WTC11 (cell line): Measurements from ENCODE around the gene GATB. TPM values are rescaled to one million over a fixed set of nuclear protein-coding genes. Genes with fewer than 3 reads are reported as not detected.

ENCODE experiments used
- ATAC-seq: fragments of 200-7000 bp; cut with Tn5 transposase; 2 replicates; pipeline ENCODE4 v1.10.0; 2021; ENCODE audit warnings: mild to moderate bottlenecking, moderate library complexity
- CTCF ChIA-PET: fragments of 300-600 bp; sonication (Branson Sonifier 250); formaldehyde crosslinking; loops from one replicate; lab custom pipeline; 2021; ENCODE audit warnings: antibody characterized with exemption; lab: Charles Lee
- POLR2A ChIA-PET: fragments of 350-600 bp; sonication (Branson Sonifier 250); formaldehyde crosslinking; loops from one replicate; lab custom pipeline; 2021; ENCODE audit warnings: antibody characterized with exemption; lab: Charles Lee
- DNase-seq: peaks from one replicate; pipeline ENCODE4 v3.0.0; 2021; ENCODE audit warnings: low spot score
- H3K27ac Mint-ChIP-seq: 2 replicates; pipeline ENCODE4 v1.8.0; 2021; ENCODE audit warnings: mixed read lengths
- H3K27me3 Mint-ChIP-seq: 2 replicates; pipeline ENCODE4 v1.8.0; 2021; ENCODE audit warnings: low read depth, mild to moderate bottlenecking, moderate library complexity, mixed read lengths
- H3K36me3 Mint-ChIP-seq: 2 replicates; pipeline ENCODE4 v1.8.0; 2021; ENCODE audit warnings: mixed read lengths
- H3K4me1 Mint-ChIP-seq: 2 replicates; pipeline ENCODE4 v1.8.0; 2022; ENCODE audit warnings: mixed read lengths
- H3K4me3 Mint-ChIP-seq: 2 replicates; pipeline ENCODE4 v1.8.0; 2021; ENCODE audit warnings: mild to moderate bottlenecking, moderate library complexity, mixed read lengths
- H3K9me3 Mint-ChIP-seq: 2 replicates; pipeline ENCODE4 v1.8.0; 2021; ENCODE audit warnings: mixed read lengths
- ATF1 ChIP-seq: sonication (generic); formaldehyde crosslinking; IDR thresholded peaks from 2 replicates; pipeline ENCODE4 v1.8.1; 2023; ENCODE audit warnings: mild to moderate bottlenecking, moderate library complexity, missing genetic modification reagents
- CREB1 ChIP-seq: sonication (generic); formaldehyde crosslinking; IDR thresholded peaks from 2 replicates; pipeline ENCODE4 v1.8.0; 2023; ENCODE audit warnings: mild to moderate bottlenecking, missing genetic modification reagents
- ESRRA ChIP-seq: sonication (generic); formaldehyde crosslinking; IDR thresholded peaks from 2 replicates; pipeline ENCODE4 v1.8.1; 2022; ENCODE audit warnings: mild to moderate bottlenecking, missing genetic modification reagents, borderline replicate concordance
- ETV6 ChIP-seq: sonication (generic); formaldehyde crosslinking; IDR thresholded peaks from 2 replicates; pipeline ENCODE4 v1.8.1; 2022; ENCODE audit warnings: mild to moderate bottlenecking, missing genetic modification reagents
- FOXJ3 ChIP-seq: sonication (generic); formaldehyde crosslinking; IDR thresholded peaks from 2 replicates; pipeline ENCODE4 v1.9.0; 2021; ENCODE audit warnings: missing genetic modification reagents, mild to moderate bottlenecking, borderline replicate concordance
- GABPB1 ChIP-seq: sonication (generic); formaldehyde crosslinking; IDR thresholded peaks from 2 replicates; pipeline ENCODE4 v1.8.1; 2023; ENCODE audit warnings: mild to moderate bottlenecking, missing genetic modification reagents
- GTF2I ChIP-seq: fragments of 250-450 bp; sonication (Bioruptor Pico); conservative IDR thresholded peaks from 2 replicates; pipeline ENCODE4 v1.4.0; 2021; ENCODE audit warnings: mild to moderate bottlenecking
- JAZF1 ChIP-seq: fragments of 250-450 bp; sonication (Bioruptor Pico); IDR thresholded peaks from 2 replicates; pipeline ENCODE4 v1.9.0; 2021; ENCODE audit warnings: moderate library complexity, mild to moderate bottlenecking, inconsistent platforms
- JUN ChIP-seq: sonication (generic); formaldehyde crosslinking; IDR thresholded peaks from 2 replicates; pipeline ENCODE4 v1.8.0; 2023; ENCODE audit warnings: mild to moderate bottlenecking, missing genetic modification reagents
- KAT7 ChIP-seq: sonication (generic); formaldehyde crosslinking; IDR thresholded peaks from 2 replicates; pipeline ENCODE4 v1.8.1; 2023; ENCODE audit warnings: missing genetic modification reagents, mild to moderate bottlenecking, borderline replicate concordance
- NR3C1 ChIP-seq: sonication (generic); formaldehyde crosslinking; conservative IDR thresholded peaks from 2 replicates; pipeline ENCODE4 v1.8.1; 2023; ENCODE audit warnings: low read depth, mild to moderate bottlenecking, missing genetic modification reagents
- OVOL2 ChIP-seq: fragments of 250-450 bp; sonication (Bioruptor Pico); IDR thresholded peaks from 2 replicates; pipeline ENCODE4 v1.9.0; 2021; ENCODE audit warnings: mild to moderate bottlenecking, borderline replicate concordance
- PRRX2 ChIP-seq: fragments of 250-450 bp; sonication (Bioruptor Pico); IDR thresholded peaks from 2 replicates; pipeline ENCODE4 v1.8.0; 2021; ENCODE audit warnings: mild to moderate bottlenecking
- RELA ChIP-seq: sonication (generic); formaldehyde crosslinking; IDR thresholded peaks from 2 replicates; pipeline ENCODE4 v1.8.1; 2022; ENCODE audit warnings: missing genetic modification reagents, mild to moderate bottlenecking, borderline replicate concordance
- SMAD3 ChIP-seq: sonication (generic); formaldehyde crosslinking; IDR thresholded peaks from 2 replicates; pipeline ENCODE4 v1.8.0; 2022; ENCODE audit warnings: missing genetic modification reagents, mild to moderate bottlenecking, borderline replicate concordance
- SOX15 ChIP-seq: fragments of 250-450 bp; sonication (Bioruptor Pico); IDR thresholded peaks from 2 replicates; pipeline ENCODE4 v1.9.0; 2021; ENCODE audit warnings: mild to moderate bottlenecking
- TP53 ChIP-seq: sonication (generic); formaldehyde crosslinking; IDR thresholded peaks from 2 replicates; pipeline ENCODE4 v1.8.1; 2023; ENCODE audit warnings: mild to moderate bottlenecking, missing genetic modification reagents
- ZNF317 ChIP-seq: sonication (generic); formaldehyde crosslinking; IDR thresholded peaks from 2 replicates; pipeline ENCODE4 v1.8.1; 2023; ENCODE audit warnings: low read depth, mild to moderate bottlenecking, moderate library complexity, missing genetic modification reagents, borderline replicate concordance
- ZNF416 ChIP-seq: fragments of 250-450 bp; sonication (Bioruptor Pico); IDR thresholded peaks from 2 replicates; pipeline ENCODE4 v1.9.0; 2021; ENCODE audit warnings: mild to moderate bottlenecking, inconsistent platforms
- total RNA-seq: library from RNA; stranded (reverse); gene quantifications from 3 replicates; pipeline ENCODE4 v1.2.3, GENCODE V29; 2021
- TF ChIP-seq, protein P1 (sequence below): sonication (generic); formaldehyde crosslinking; IDR thresholded peaks from 2 replicates; pipeline ENCODE4 v1.8.1; 2023; ENCODE audit warnings: mild to moderate bottlenecking, missing genetic modification reagents, moderate library complexity
- TF ChIP-seq, protein P2 (sequence below): sonication (generic); formaldehyde crosslinking; conservative IDR thresholded peaks from 2 replicates; pipeline ENCODE4 v1.8.1; 2023; ENCODE audit warnings: mild to moderate bottlenecking, low read depth, missing genetic modification reagents, moderate library complexity
- TF ChIP-seq, protein P3 (sequence below): sonication (generic); formaldehyde crosslinking; IDR thresholded peaks from 2 replicates; pipeline ENCODE4 v1.8.1; 2023; ENCODE audit warnings: mild to moderate bottlenecking, moderate library complexity, missing genetic modification reagents
- TF ChIP-seq, protein P4 (sequence below): sonication (generic); formaldehyde crosslinking; IDR thresholded peaks from 2 replicates; pipeline ENCODE4 v1.8.0; 2022; ENCODE audit warnings: mild to moderate bottlenecking, missing genetic modification reagents

GATB gene
- total RNA-seq, 1 experiment from 2014 or later = 22.7 TPM

DNA sequence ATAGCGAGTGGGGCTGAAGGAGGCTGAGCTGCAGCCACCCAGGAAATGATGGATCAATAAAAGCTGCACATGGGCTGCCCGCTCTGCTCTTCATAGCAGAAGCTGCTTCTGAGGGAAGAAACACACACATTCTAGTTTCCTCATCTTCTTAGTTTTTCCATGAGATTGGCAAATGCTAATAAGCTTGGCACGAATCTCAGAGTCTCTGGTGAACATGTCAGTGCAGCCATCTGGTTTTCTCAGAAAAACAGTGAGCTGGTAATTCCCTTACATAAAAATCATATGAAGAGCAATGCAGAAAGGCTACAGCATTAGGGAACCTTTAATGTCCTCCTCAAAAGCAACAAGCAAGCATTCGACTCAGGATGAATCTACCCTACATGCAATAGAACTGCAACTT, 69.9 kb downstream of the GATB start:
- no peak for ATAC-seq
- CTCF ChIA-PET = no interaction called here
- H3K27ac Mint-ChIP-seq = peak overlapping the region; percentile 36; the same call in 1 of the 2 replicates
- DNase-seq = no peak
- H3K36me3 Mint-ChIP-seq = no peaks in the 10 kb centered on the region
- H3K4me3 Mint-ChIP-seq = no peak overlapping the region
- no peaks in the 10 kb centered on the region for H3K27me3 Mint-ChIP-seq
- TF ChIP-seq FOXJ3 = no peak
- TF ChIP-seq, protein P1, sequence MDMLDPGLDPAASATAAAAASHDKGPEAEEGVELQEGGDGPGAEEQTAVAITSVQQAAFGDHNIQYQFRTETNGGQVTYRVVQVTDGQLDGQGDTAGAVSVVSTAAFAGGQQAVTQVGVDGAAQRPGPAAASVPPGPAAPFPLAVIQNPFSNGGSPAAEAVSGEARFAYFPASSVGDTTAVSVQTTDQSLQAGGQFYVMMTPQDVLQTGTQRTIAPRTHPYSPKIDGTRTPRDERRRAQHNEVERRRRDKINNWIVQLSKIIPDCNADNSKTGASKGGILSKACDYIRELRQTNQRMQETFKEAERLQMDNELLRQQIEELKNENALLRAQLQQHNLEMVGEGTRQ (CRISPR knock-in tag) = no peak
- TF ChIP-seq JUN = no peak
- TF ChIP-seq OVOL2 (CRISPR knock-in tag) = no peak
- peaks cover 20% of the 10 kb centered on the region for H3K4me1 Mint-ChIP-seq
- H3K9me3 Mint-ChIP-seq = no peaks in the 10 kb centered on the region
- POLR2A ChIA-PET = interaction anchor here (0.5 kb wide), 1 partner anchor 175 kb away, joined by 9 read pairs; no protein-coding TSS in a partner anchor

DNA sequence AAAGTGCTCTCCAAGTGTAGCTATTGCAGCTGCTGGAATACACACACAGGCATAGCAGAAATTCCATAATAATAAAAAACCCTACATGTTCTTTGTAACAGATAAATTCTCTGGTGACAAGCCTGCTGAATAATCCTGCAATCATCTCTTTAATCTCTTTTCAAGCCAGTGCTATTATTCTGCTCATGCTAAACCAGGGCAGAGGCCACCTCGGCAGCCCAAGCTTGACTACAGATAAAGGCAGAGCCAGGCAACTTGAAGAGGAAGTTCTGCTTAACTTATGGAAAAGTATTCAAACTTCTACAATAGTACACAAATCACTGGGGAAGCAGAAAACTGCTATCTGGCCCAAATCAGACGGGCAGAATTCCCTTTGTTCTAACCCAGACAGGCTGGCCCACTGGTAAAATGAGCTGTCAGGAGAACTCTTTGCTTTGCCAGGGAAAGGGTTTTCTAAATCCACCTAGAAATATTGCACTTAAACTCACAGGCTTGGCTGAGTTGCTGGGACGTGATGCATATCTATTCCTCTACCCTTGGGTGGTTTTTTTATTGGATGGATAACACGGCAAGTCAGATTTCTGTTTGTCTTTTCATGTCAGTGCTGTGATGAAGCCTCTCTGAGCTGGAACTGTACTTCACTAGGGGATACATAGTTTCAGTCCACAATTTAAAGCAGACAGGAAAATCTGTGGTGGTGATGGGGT, 70.5 kb downstream of the GATB start:
- ChIA-PET CTCF (interaction anchor here (1.0 kb wide), 1 partner anchor 573 kb away, joined by 3 read pairs; no protein-coding TSS in a partner anchor), POLR2A (interaction anchor here (0.5 kb wide), 1 partner anchor 175 kb away, joined by 9 read pairs; no protein-coding TSS in a partner anchor)
- DNase-seq = no peak
- Mint-ChIP-seq H3K9me3 (no peaks in the 10 kb centered on the region), H3K27ac (peak overlapping the region; percentile 36; the same call in 1 of the 2 replicates), H3K36me3 (no peaks in the 10 kb centered on the region), H3K4me3 (no peak overlapping the region), H3K27me3 (no peaks in the 10 kb centered on the region), H3K4me1 (peaks cover 20% of the 10 kb centered on the region)
- TF ChIP-seq PRRX2 (CRISPR knock-in tag) (no peak), ZNF416 (no peak), GTF2I (no peak), RELA (CRISPR knock-in tag) (no peak), ATF1 (no peak)
- TF ChIP-seq, protein P2, sequence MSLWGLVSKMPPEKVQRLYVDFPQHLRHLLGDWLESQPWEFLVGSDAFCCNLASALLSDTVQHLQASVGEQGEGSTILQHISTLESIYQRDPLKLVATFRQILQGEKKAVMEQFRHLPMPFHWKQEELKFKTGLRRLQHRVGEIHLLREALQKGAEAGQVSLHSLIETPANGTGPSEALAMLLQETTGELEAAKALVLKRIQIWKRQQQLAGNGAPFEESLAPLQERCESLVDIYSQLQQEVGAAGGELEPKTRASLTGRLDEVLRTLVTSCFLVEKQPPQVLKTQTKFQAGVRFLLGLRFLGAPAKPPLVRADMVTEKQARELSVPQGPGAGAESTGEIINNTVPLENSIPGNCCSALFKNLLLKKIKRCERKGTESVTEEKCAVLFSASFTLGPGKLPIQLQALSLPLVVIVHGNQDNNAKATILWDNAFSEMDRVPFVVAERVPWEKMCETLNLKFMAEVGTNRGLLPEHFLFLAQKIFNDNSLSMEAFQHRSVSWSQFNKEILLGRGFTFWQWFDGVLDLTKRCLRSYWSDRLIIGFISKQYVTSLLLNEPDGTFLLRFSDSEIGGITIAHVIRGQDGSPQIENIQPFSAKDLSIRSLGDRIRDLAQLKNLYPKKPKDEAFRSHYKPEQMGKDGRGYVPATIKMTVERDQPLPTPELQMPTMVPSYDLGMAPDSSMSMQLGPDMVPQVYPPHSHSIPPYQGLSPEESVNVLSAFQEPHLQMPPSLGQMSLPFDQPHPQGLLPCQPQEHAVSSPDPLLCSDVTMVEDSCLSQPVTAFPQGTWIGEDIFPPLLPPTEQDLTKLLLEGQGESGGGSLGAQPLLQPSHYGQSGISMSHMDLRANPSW (CRISPR knock-in tag) = no peak
- no peak for ATAC-seq

DNA sequence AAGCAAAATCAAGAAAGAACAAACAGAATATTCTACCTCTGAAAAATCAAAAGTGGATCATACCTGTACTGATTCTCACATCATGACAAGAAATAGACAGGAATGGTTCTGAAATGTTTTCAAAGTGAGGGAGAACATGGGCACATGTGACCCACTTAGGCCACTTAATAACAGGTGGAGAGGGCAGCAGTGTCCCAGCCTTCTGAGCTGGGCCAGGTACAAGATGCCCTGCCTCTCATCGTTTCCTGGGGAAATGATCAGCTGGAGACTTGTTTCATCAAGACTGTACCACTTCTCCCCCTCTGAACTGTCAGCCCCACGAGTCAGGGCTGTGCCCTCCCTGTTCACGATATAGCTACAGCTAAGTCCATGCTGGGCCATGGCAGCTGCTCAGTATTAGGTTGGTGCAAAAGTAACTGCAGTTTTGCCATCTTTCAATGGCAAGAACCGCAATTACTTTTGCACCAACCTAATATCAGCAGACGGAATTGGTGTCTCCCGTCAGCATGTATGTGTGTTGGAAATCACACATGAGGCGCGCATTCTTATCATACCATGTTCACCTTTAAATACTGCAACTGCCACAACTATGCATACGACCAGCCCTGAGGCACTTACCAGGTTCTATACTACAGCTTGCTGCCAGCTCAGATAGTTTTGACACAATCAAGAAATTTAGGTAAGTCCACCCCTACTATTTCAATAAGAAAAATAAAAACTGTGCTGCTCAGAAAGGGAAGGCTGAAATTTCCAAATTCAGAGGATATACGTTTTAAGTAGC, 71.4 kb downstream of the GATB start:
- no peaks in the 10 kb centered on the region for H3K9me3 Mint-ChIP-seq
- H3K27me3 Mint-ChIP-seq = no peaks in the 10 kb centered on the region
- POLR2A ChIA-PET = no interaction called here
- CTCF ChIA-PET = interaction anchor here (1.0 kb wide), 1 partner anchor 572 kb away, joined by 3 read pairs; no protein-coding TSS in a partner anchor
- peak overlapping the region; percentile 60 for H3K27ac Mint-ChIP-seq
- ATAC-seq = no peak
- no peaks in the 10 kb centered on the region for H3K36me3 Mint-ChIP-seq
- TF ChIP-seq SMAD3 (CRISPR knock-in tag) = no peak
- TF ChIP-seq CREB1 = no peak
- TF ChIP-seq ETV6 = no peak
- TF ChIP-seq JAZF1 (CRISPR knock-in tag) = no peak
- TF ChIP-seq TP53 = no peak
- no peak for TF ChIP-seq NR3C1
- TF ChIP-seq, protein P3, sequence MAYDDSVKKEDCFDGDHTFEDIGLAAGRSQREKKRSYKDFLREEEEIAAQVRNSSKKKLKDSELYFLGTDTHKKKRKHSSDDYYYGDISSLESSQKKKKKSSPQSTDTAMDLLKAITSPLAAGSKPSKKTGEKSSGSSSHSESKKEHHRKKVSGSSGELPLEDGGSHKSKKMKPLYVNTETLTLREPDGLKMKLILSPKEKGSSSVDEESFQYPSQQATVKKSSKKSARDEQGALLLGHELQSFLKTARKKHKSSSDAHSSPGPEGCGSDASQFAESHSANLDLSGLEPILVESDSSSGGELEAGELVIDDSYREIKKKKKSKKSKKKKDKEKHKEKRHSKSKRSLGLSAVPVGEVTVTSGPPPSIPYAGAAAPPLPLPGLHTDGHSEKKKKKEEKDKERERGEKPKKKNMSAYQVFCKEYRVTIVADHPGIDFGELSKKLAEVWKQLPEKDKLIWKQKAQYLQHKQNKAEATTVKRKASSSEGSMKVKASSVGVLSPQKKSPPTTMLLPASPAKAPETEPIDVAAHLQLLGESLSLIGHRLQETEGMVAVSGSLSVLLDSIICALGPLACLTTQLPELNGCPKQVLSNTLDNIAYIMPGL = no peak
- TF ChIP-seq ESRRA = no peak
- TF ChIP-seq KAT7 (CRISPR knock-in tag) = no peak
- TF ChIP-seq SOX15 (CRISPR knock-in tag) = no peak
- no peak for TF ChIP-seq GABPB1 (CRISPR knock-in tag)
- no peak for TF ChIP-seq ZNF317 (CRISPR knock-in tag)
- TF ChIP-seq, protein P4, sequence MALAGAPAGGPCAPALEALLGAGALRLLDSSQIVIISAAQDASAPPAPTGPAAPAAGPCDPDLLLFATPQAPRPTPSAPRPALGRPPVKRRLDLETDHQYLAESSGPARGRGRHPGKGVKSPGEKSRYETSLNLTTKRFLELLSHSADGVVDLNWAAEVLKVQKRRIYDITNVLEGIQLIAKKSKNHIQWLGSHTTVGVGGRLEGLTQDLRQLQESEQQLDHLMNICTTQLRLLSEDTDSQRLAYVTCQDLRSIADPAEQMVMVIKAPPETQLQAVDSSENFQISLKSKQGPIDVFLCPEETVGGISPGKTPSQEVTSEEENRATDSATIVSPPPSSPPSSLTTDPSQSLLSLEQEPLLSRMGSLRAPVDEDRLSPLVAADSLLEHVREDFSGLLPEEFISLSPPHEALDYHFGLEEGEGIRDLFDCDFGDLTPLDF (CRISPR knock-in tag) = no peak
- no peak for DNase-seq
- peaks cover 20% of the 10 kb centered on the region for H3K4me1 Mint-ChIP-seq
- no peak overlapping the region for H3K4me3 Mint-ChIP-seq
